K562 (cell line): ENCODE results near the gene PPP4R4. TPM values are rescaled to one million over a fixed set of nuclear protein-coding genes. Genes with fewer than 3 reads are reported as not detected.

Experiments
- ATAC-seq: fragments of 200-7000 bp; cut with Tn5 transposase; 3 replicates; pipeline ENCODE4 v1.9.1; 2020; ENCODE audit warnings: moderate library complexity
- BruUV-seq: library from RNA; stranded (reverse); fragments of 400-500 nt; replicated peaks from 2 replicates; lab custom pipeline; 2021; lab: Mats Ljungman, UMichigan
- CTCF ChIA-PET: fragments of 300-600 bp; formaldehyde crosslinking; extraction: SDS; loops from one replicate; lab custom pipeline; 2021; ENCODE audit warnings: low intra/inter-chr PET ratio; lab: Yijun Ruan, JAX
- POLR2A ChIA-PET: fragments of 300-600, 350-650 bp; sonication (Branson Sonifier 250); formaldehyde crosslinking; extraction: SDS; loops from one replicate; lab custom pipeline; 2021; ENCODE audit warnings: antibody characterized with exemption, inconsistent platforms; lab: Yijun Ruan, JAX
- DNase-seq, 4 experiments: peaks; one replicate each; pipeline versions ENCODE4 v3.0.0 to v3.0.0-alpha.2; 2011 to 2018; ENCODE audit warnings: low spot score in 3 of 4, mixed read lengths in 3 of 4; ENCODE audit errors: extremely low read depth in 1 of 4
- FAIRE-seq: peaks from 2 replicates; lab custom pipeline; 2011; peaks lifted over from hg19 to GRCh38; lab: Jason Lieb, UNC
- H2AFZ ChIP-seq: 2 replicates; pipeline ENCODE4 v1.6.0; 2011; ENCODE audit warnings: low read depth, low read length, control low read depth, inconsistent platforms
- H3K27ac ChIP-seq: fragments of 200-600 bp; 3 replicates; pipeline ENCODE4 v1.8.0; 2011; ENCODE audit warnings: low read depth, mild to moderate bottlenecking, control low read depth, inconsistent platforms, low read length, moderate library complexity, mixed read lengths; ENCODE audit errors: extremely low read depth
- H3K27me3 ChIP-seq, 2 experiments: fragments of 300-600 bp in 1 of 2; 2 replicates in 1 of 2; 3 replicates in 1 of 2; pipeline versions ENCODE4 v1.6.0 to v1.8.0; 2011; ENCODE audit warnings: inconsistent platforms in 2 of 2, low read length in 2 of 2, mild to moderate bottlenecking in 1 of 2, mixed read lengths in 1 of 2, moderate library complexity in 1 of 2; ENCODE audit not compliant: control insufficient read depth in 2 of 2, insufficient read depth in 2 of 2
- H3K36me3 ChIP-seq: fragments of 300-600 bp; 3 replicates; pipeline ENCODE4 v1.8.0; 2011; ENCODE audit warnings: mild to moderate bottlenecking, low read length, inconsistent platforms; ENCODE audit not compliant: control insufficient read depth, insufficient read depth
- H3K4me1 ChIP-seq, 2 experiments: fragments of 200-600 bp in 1 of 2; replicated peaks in 1 of 2; 2 replicates in 1 of 2; 3 replicates in 1 of 2; pipeline versions ENCODE4 v1.5.1 to v1.8.0; 2011; ENCODE audit warnings: inconsistent platforms in 2 of 2, low read length in 2 of 2, mild to moderate bottlenecking in 1 of 2, mixed read lengths in 1 of 2, moderate library complexity in 1 of 2; ENCODE audit not compliant: control insufficient read depth in 2 of 2, insufficient read depth in 2 of 2
- H3K4me2 ChIP-seq: 2 replicates; pipeline ENCODE4 v1.6.1; 2011; ENCODE audit warnings: low read length, control low read depth, inconsistent platforms, mixed read lengths; ENCODE audit not compliant: insufficient read depth
- H3K4me3 ChIP-seq: fragments of 200-600 bp; sonication (generic), shearing (Covaris generic); 2 replicates; pipeline ENCODE4 v1.5.1; 2016; ENCODE audit warnings: control low read depth, inconsistent platforms
- H3K79me2 ChIP-seq: fragments of 200-600 bp; 3 replicates; pipeline ENCODE4 v1.8.0; 2011; ENCODE audit warnings: low read length, inconsistent platforms; ENCODE audit not compliant: control insufficient read depth, insufficient read depth
- H3K9ac ChIP-seq, 2 experiments: 2 replicates each; pipeline versions ENCODE4 v1.6.0 to v1.6.1; 2011; ENCODE audit warnings: low read depth in 2 of 2, low read length in 2 of 2, control low read depth in 1 of 2, inconsistent platforms in 1 of 2, mild to moderate bottlenecking in 1 of 2, mixed read lengths in 1 of 2; ENCODE audit not compliant: insufficient read depth in 1 of 2
- H3K9me1 ChIP-seq: one replicate; pipeline ENCODE4 v1.6.0; 2011; ENCODE audit warnings: inconsistent platforms, mild to moderate bottlenecking, low read length, moderate library complexity; ENCODE audit not compliant: control insufficient read depth, insufficient read depth
- H3K9me3 ChIP-seq: replicated peaks from 2 replicates; pipeline ENCODE4 v1.5.1; 2011; ENCODE audit warnings: low read depth, low read length, inconsistent platforms; ENCODE audit not compliant: control insufficient read depth, insufficient read depth
- H4K20me1 ChIP-seq: replicated peaks from 2 replicates; pipeline ENCODE4 v1.6.1; 2011; ENCODE audit warnings: low read length, inconsistent platforms, mixed read lengths; ENCODE audit not compliant: control insufficient read depth, insufficient read depth
- CBFA2T2 ChIP-seq: fragments of 450-650 bp; conservative IDR thresholded peaks from 2 replicates; pipeline ENCODE4 v1.6.1; 2017; ENCODE audit warnings: mild to moderate bottlenecking
- ESRRB ChIP-seq: fragments of 250-450 bp; sonication (Bioruptor Pico); IDR thresholded peaks from 2 replicates; pipeline ENCODE4 v1.5.0; 2020; ENCODE audit warnings: mild to moderate bottlenecking, moderate library complexity, borderline replicate concordance
- GABPB1 ChIP-seq: sonication (generic); formaldehyde crosslinking; IDR thresholded peaks from 2 replicates; pipeline ENCODE4 v1.8.0; 2022; ENCODE audit warnings: mild to moderate bottlenecking, missing genetic modification reagents
- NR1H2 ChIP-seq: sonication (generic); formaldehyde crosslinking; IDR thresholded peaks from 2 replicates; pipeline ENCODE4 v1.4.0; 2020; ENCODE audit warnings: mild to moderate bottlenecking, missing genetic modification reagents
- OTX1 ChIP-seq: fragments of 450-650 bp; formaldehyde crosslinking; IDR thresholded peaks from 2 replicates; pipeline ENCODE4 v1.4.0; 2022; ENCODE audit warnings: mild to moderate bottlenecking
- PHF21A ChIP-seq: fragments of 450-650 bp; IDR thresholded peaks from 2 replicates; pipeline ENCODE4 v1.6.1; 2017; ENCODE audit warnings: low read depth, borderline replicate concordance
- TAL1 ChIP-seq: fragments of 450-650 bp; IDR thresholded peaks from 2 replicates; pipeline ENCODE4 v1.6.1; 2016; ENCODE audit warnings: mild to moderate bottlenecking
- TEAD4 ChIP-seq, 2 experiments: sonication (generic) in 1 of 2; formaldehyde crosslinking in 1 of 2; IDR thresholded peaks; 2 replicates each; pipeline versions ENCODE4 v1.6.1 to v1.8.0; 2012 to 2022; ENCODE audit warnings: borderline replicate concordance in 1 of 2, inconsistent platforms in 1 of 2, low read length in 1 of 2, mild to moderate bottlenecking in 1 of 2, missing genetic modification reagents in 1 of 2
- ZNF324 ChIP-seq: fragments of 250-450 bp; sonication (Bioruptor Pico); IDR thresholded peaks from 2 replicates; pipeline ENCODE4 v1.4.0; 2020; ENCODE audit warnings: mild to moderate bottlenecking
- ZNF431 ChIP-seq: sonication (generic); formaldehyde crosslinking; IDR thresholded peaks from 2 replicates; pipeline ENCODE4 v1.8.0; 2022; ENCODE audit warnings: mild to moderate bottlenecking, missing genetic modification reagents
- ZNF699 ChIP-seq: fragments of 250-450 bp; sonication (Bioruptor Pico); IDR thresholded peaks from 2 replicates; pipeline ENCODE4 v1.8.0; 2021; ENCODE audit warnings: mild to moderate bottlenecking, moderate library complexity; ENCODE audit not compliant: insufficient replicate concordance
- WGBS: fragments of 100-300 bp; shearing (Covaris generic); methylation state at CpG from one replicate; pipeline ENCODE4 v1.1.6; 2016; ENCODE audit warnings: low coverage, mixed read lengths; ENCODE audit not compliant: insufficient coverage; ENCODE audit errors: missing lambda C conversion rate; 5-methylcytosine and 5-hydroxymethylcytosine counted together
- in situ Hi-C: fragments of 300-500 bp; cut with MboI; formaldehyde crosslinking; loops from 4 replicates; pipeline ENCODE4 v1.15.0; 2018; ENCODE audit warnings: inconsistent platforms, mixed read lengths
- intact Hi-C: fragments of 100-400 bp; cut with micrococcal nuclease; formaldehyde crosslinking; loops from 2 replicates; pipeline ENCODE4 v1.14.2; 2022
- polyA plus RNA-seq, 8 experiments: library from polyadenylated mRNA; depleted of rRNA in 4 of 8; stranded (reverse) in 5 of 8; unstranded in 3 of 8; fragments of >200 nt; fragmentation: Nextera tagmentation in 2 of 8; fragmentation: Illumina TruSeq in 1 of 8; extraction: Ambion mirVana in 2 of 8; extraction: Trizol in 1 of 8; gene quantifications; 2 replicates each; pipeline versions ENCODE4 v1.2.1 to v1.2.3, GENCODE V29; 2011 to 2014; ENCODE audit warnings: inconsistent platforms in 1 of 8, missing spikeins in 1 of 8
- total RNA-seq, 7 experiments: library from RNA; depleted of rRNA in 6 of 7; stranded (reverse); fragments of >200 nt in 6 of 7; fragmentation: Illumina TruSeq in 2 of 7; extraction: Trizol in 2 of 7; gene quantifications; 2 replicates each; pipeline versions ENCODE4 v1.2.1 to v1.2.3, GENCODE V29; 2011 to 2021; ENCODE audit warnings: low replicate concordance in 1 of 7
- TF ChIP-seq, protein P1 (sequence below): sonication (generic); IDR thresholded peaks from 2 replicates; pipeline ENCODE4 v1.6.1; 2016
- TF ChIP-seq, protein P2 (sequence below), 2 experiments: IDR thresholded peaks; 2 replicates each; pipeline ENCODE4 v1.6.1; 2011; ENCODE audit warnings: borderline replicate concordance in 1 of 2, control low read depth in 1 of 2, low read depth in 1 of 2, low read length in 1 of 2, mild to moderate bottlenecking in 1 of 2, mixed read lengths in 1 of 2, moderate library complexity in 1 of 2; ENCODE audit not compliant: insufficient read depth in 1 of 2, insufficient read length in 1 of 2, poor library complexity in 1 of 2, severe bottlenecking in 1 of 2; ENCODE audit errors: extremely low read depth in 1 of 2
- TF ChIP-seq, protein P3 (sequence below), 2 experiments: fragments of 450-650 bp; IDR thresholded peaks; 2 replicates each; pipeline ENCODE4 v1.6.1; 2018; ENCODE audit warnings: mild to moderate bottlenecking in 2 of 2, low read depth in 1 of 2; ENCODE audit not compliant: partially characterized antibody in 2 of 2
- TF ChIP-seq, protein P4 (sequence below): sonication (generic); formaldehyde crosslinking; IDR thresholded peaks from 2 replicates; pipeline ENCODE4 v1.8.1; 2023; ENCODE audit warnings: mild to moderate bottlenecking, missing genetic modification reagents

The PPP4R4 gene
- total and polyA plus RNA-seq, 9 of the 15 experiments (the other 6 are each of a cell fraction or from before 2014, with no cell fraction given), result 0.11 to 0.26 TPM; not detected in 7

DNA sequence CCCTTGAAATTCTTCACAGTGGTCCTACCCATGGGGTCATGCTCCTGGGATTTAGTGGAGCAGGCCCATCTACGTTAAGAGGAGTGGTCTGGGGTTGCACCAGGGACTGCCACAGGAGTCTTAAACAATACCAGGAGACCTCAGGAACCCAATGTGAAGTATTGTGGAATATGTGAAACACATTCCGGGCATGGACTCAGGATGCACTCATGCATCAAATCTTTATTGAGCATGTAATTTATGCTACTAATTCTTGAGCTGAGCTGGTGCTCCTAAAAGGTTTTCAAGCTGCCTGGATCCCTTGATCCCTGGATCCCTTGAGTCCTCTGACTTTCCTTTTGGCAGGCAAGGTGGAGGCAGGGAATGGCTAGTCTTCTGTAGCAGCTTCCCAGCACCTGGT, 110.1 kb downstream of the PPP4R4 start:
- ChIA-PET POLR2A (no interaction called here), CTCF (no interaction called here)
- BruUV-seq, result no TSS peak
- 0% methylated on average over 2 of the region's 2 CpGs for WGBS
- no peak for DNase-seq
- H3K9me1 ChIP-seq, result no peaks in the 10 kb centered on the region
- in situ Hi-C loops, result no loop called here
- FAIRE-seq, result no peak
- H3K9me3 ChIP-seq, result no peaks in the 10 kb centered on the region
- no peaks in the 10 kb centered on the region for H3K79me2 ChIP-seq
- H3K36me3 ChIP-seq, result no peaks in the 10 kb centered on the region
- no peaks in the 10 kb centered on the region for H4K20me1 ChIP-seq
- no peak for ATAC-seq
- H3K4me2 ChIP-seq, result no peak overlapping the region
- H3K9ac ChIP-seq, result no peak overlapping the region
- H3K27ac ChIP-seq, result no peak overlapping the region
- intact Hi-C loops, result no loop called here
- no peak overlapping the region for H2AFZ ChIP-seq
- H3K4me1 ChIP-seq, result no peaks in the 10 kb centered on the region
- no peaks in the 10 kb centered on the region for H3K27me3 ChIP-seq
- H3K4me3 ChIP-seq, result no peak overlapping the region
- TF ChIP-seq, protein P1, sequence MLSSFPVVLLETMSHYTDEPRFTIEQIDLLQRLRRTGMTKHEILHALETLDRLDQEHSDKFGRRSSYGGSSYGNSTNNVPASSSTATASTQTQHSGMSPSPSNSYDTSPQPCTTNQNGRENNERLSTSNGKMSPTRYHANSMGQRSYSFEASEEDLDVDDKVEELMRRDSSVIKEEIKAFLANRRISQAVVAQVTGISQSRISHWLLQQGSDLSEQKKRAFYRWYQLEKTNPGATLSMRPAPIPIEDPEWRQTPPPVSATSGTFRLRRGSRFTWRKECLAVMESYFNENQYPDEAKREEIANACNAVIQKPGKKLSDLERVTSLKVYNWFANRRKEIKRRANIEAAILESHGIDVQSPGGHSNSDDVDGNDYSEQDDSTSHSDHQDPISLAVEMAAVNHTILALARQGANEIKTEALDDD, result no peak
- no peak for TF ChIP-seq GABPB1 (CRISPR knock-in tag)
- TF ChIP-seq ZNF431, result no peak
- TF ChIP-seq TEAD4 (IDR thresholded peaks at IDR 0.05; ENCODE audit: low read length), result no peak
- no peak for TF ChIP-seq TEAD4 (CRISPR knock-in tag; IDR thresholded peaks at IDR 0.05; ENCODE audit: borderline replicate concordance)
- TF ChIP-seq NR1H2 (CRISPR knock-in tag), result no peak
- TF ChIP-seq, protein P2, sequence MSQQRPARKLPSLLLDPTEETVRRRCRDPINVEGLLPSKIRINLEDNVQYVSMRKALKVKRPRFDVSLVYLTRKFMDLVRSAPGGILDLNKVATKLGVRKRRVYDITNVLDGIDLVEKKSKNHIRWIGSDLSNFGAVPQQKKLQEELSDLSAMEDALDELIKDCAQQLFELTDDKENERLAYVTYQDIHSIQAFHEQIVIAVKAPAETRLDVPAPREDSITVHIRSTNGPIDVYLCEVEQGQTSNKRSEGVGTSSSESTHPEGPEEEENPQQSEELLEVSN (IDR thresholded peaks at IDR 0.05; ENCODE audit: borderline replicate concordance in 1 of 2, extremely low read depth in 1 of 2, insufficient read depth in 1 of 2, insufficient read length in 1 of 2, low read depth in 1 of 2, low read length in 1 of 2, poor library complexity in 1 of 2, severe bottlenecking in 1 of 2), result no peak
- TF ChIP-seq, protein P3, sequence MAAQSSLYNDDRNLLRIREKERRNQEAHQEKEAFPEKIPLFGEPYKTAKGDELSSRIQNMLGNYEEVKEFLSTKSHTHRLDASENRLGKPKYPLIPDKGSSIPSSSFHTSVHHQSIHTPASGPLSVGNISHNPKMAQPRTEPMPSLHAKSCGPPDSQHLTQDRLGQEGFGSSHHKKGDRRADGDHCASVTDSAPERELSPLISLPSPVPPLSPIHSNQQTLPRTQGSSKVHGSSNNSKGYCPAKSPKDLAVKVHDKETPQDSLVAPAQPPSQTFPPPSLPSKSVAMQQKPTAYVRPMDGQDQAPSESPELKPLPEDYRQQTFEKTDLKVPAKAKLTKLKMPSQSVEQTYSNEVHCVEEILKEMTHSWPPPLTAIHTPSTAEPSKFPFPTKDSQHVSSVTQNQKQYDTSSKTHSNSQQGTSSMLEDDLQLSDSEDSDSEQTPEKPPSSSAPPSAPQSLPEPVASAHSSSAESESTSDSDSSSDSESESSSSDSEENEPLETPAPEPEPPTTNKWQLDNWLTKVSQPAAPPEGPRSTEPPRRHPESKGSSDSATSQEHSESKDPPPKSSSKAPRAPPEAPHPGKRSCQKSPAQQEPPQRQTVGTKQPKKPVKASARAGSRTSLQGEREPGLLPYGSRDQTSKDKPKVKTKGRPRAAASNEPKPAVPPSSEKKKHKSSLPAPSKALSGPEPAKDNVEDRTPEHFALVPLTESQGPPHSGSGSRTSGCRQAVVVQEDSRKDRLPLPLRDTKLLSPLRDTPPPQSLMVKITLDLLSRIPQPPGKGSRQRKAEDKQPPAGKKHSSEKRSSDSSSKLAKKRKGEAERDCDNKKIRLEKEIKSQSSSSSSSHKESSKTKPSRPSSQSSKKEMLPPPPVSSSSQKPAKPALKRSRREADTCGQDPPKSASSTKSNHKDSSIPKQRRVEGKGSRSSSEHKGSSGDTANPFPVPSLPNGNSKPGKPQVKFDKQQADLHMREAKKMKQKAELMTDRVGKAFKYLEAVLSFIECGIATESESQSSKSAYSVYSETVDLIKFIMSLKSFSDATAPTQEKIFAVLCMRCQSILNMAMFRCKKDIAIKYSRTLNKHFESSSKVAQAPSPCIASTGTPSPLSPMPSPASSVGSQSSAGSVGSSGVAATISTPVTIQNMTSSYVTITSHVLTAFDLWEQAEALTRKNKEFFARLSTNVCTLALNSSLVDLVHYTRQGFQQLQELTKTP (IDR thresholded peaks at IDR 0.05; ENCODE audit: low read depth in 1 of 2, partially characterized antibody in 2 of 2), result no peak
- no peak for TF ChIP-seq ZNF324 (CRISPR knock-in tag)
- no peak for TF ChIP-seq OTX1
- TF ChIP-seq ESRRB (CRISPR knock-in tag), result no peak
- TF ChIP-seq PHF21A, result no peak
- no peak for TF ChIP-seq ZNF699 (CRISPR knock-in tag)
- no peak for TF ChIP-seq TAL1
- TF ChIP-seq, protein P4, sequence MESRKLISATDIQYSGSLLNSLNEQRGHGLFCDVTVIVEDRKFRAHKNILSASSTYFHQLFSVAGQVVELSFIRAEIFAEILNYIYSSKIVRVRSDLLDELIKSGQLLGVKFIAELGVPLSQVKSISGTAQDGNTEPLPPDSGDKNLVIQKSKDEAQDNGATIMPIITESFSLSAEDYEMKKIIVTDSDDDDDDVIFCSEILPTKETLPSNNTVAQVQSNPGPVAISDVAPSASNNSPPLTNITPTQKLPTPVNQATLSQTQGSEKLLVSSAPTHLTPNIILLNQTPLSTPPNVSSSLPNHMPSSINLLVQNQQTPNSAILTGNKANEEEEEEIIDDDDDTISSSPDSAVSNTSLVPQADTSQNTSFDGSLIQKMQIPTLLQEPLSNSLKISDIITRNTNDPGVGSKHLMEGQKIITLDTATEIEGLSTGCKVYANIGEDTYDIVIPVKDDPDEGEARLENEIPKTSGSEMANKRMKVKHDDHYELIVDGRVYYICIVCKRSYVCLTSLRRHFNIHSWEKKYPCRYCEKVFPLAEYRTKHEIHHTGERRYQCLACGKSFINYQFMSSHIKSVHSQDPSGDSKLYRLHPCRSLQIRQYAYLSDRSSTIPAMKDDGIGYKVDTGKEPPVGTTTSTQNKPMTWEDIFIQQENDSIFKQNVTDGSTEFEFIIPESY (CRISPR knock-in tag), result no peak
- no peak for TF ChIP-seq CBFA2T2
